A549 (cell line): ENCODE data around the gene MAPT. TPM values are rescaled to one million over a fixed set of nuclear protein-coding genes. Genes with fewer than 3 reads are reported as not detected.
A peak's percentile ranks its signal among the peaks of the same experiment; 100 is the strongest.

ENCODE experiments used
- ATAC-seq, 2 experiments: fragments of 200-7000 bp in 1 of 2; fragments of >200 bp in 1 of 2; cut with Nextera tagmentation in 1 of 2; cut with Tn5 transposase in 1 of 2; 3 replicates each; pipeline versions ENCODE4 v1.8.0 to v1.9.1; 2018 to 2020; ENCODE audit warnings: mild to moderate bottlenecking in 1 of 2, moderate library complexity in 1 of 2
- CTCF ChIA-PET: fragments of 300-600 bp; sonication (Branson Sonifier 250); formaldehyde crosslinking; extraction: SDS; loops from one replicate; lab custom pipeline; 2021; ENCODE audit warnings: antibody characterized with exemption, inconsistent platforms; lab: Yijun Ruan, JAX
- POLR2A ChIA-PET: fragments of 350-600 bp; formaldehyde crosslinking; extraction: SDS; loops from one replicate; lab custom pipeline; 2021; ENCODE audit warnings: antibody characterized with exemption, inconsistent platforms; lab: Yijun Ruan, JAX
- DNase-seq, 2 experiments: peaks; one replicate each; pipeline versions ENCODE4 v3.0.0 to v3.0.0-alpha.2; 2011 to 2016; ENCODE audit warnings: low read depth in 1 of 2, low spot score in 1 of 2
- FAIRE-seq: peaks from 2 replicates; lab custom pipeline; 2011; peaks lifted over from hg19 to GRCh38; lab: Jason Lieb, UNC
- H3K27ac ChIP-seq, 2 experiments: fragments of >200 bp; sonication (Bioruptor Twin); formaldehyde crosslinking; 3 replicates each; pipeline ENCODE4 v1.5.1; 2016 to 2017
- H3K4me1 ChIP-seq: fragments of >200 bp; sonication (Bioruptor Twin); formaldehyde crosslinking; 3 replicates; pipeline ENCODE4 v1.6.1; 2016
- H3K4me2 ChIP-seq: fragments of >200 bp; sonication (Bioruptor Twin); formaldehyde crosslinking; 3 replicates; pipeline ENCODE4 v1.6.1; 2016
- H3K4me3 ChIP-seq: fragments of >200 bp; sonication (Bioruptor Twin); formaldehyde crosslinking; 3 replicates; pipeline ENCODE4 v1.5.1; 2016
- H3K9me3 ChIP-seq: fragments of >200 bp; sonication (Bioruptor Twin); formaldehyde crosslinking; 3 replicates; pipeline ENCODE4 v1.6.1; 2016
- CBX8 ChIP-seq: fragments of 200-600 bp; sonication (generic); IDR thresholded peaks from 2 replicates; pipeline ENCODE4 v1.6.1; 2016
- CHD2 ChIP-seq: fragments of 150-350 bp; IDR thresholded peaks from 2 replicates; pipeline ENCODE4 v1.6.1; 2014; ENCODE audit warnings: low read length; ENCODE audit not compliant: partially characterized antibody
- CHD4 ChIP-seq: fragments of 200-600 bp; sonication (generic); IDR thresholded peaks from 2 replicates; pipeline ENCODE4 v1.6.1; 2016; ENCODE audit warnings: antibody characterized with exemption, mild to moderate bottlenecking, borderline replicate concordance
- ESRRA ChIP-seq: fragments of 150-350 bp; IDR thresholded peaks from 2 replicates; pipeline ENCODE4 v1.6.1; 2014; ENCODE audit warnings: mild to moderate bottlenecking, low read length, borderline replicate concordance
- FOSB ChIP-seq: fragments of 250-450 bp; sonication (Bioruptor Pico); IDR thresholded peaks from 2 replicates; pipeline ENCODE4 v1.5.0; 2020; ENCODE audit warnings: mild to moderate bottlenecking, moderate library complexity
- FOSL2 ChIP-seq, 2 experiments: fragments of 450-650 bp in 1 of 2; fragments of >200 bp in 1 of 2; sonication (Bioruptor Twin) in 1 of 2; formaldehyde crosslinking; IDR thresholded peaks; 2 replicates each; pipeline versions ENCODE4 v1.5.0 to v1.6.1; 2016 to 2020; ENCODE audit warnings: mild to moderate bottlenecking in 1 of 2, moderate library complexity in 1 of 2
- FOXS1 ChIP-seq: fragments of 250-450 bp; sonication (Bioruptor Pico); IDR thresholded peaks from 2 replicates; pipeline ENCODE4 v1.5.0; 2020; ENCODE audit warnings: mild to moderate bottlenecking, moderate library complexity
- GATA3 ChIP-seq: IDR thresholded peaks from 2 replicates; pipeline ENCODE4 v1.6.1; 2012; ENCODE audit warnings: borderline replicate concordance
- HEYL ChIP-seq: fragments of 250-450 bp; sonication (Bioruptor Pico); IDR thresholded peaks from 2 replicates; pipeline ENCODE4 v1.8.0; 2021; ENCODE audit warnings: mild to moderate bottlenecking, moderate library complexity
- HOXA7 ChIP-seq: fragments of 250-450 bp; sonication (Bioruptor Pico); IDR thresholded peaks from 2 replicates; pipeline ENCODE4 v1.5.0; 2020; ENCODE audit warnings: mild to moderate bottlenecking, moderate library complexity
- HOXB13 ChIP-seq: fragments of 250-450 bp; sonication (Bioruptor Pico); IDR thresholded peaks from 2 replicates; pipeline ENCODE4 v1.5.0; 2020; ENCODE audit warnings: low read depth, mild to moderate bottlenecking, moderate library complexity
- JUN ChIP-seq, 2 experiments: fragments of >200 bp; sonication (Bioruptor Twin); formaldehyde crosslinking; IDR thresholded peaks; 2 replicates in 1 of 2; 3 replicates in 1 of 2; pipeline ENCODE4 v1.6.1; 2016 to 2017
- JUNB ChIP-seq: fragments of >200 bp; sonication (Bioruptor Twin); formaldehyde crosslinking; IDR thresholded peaks from 2 replicates; pipeline ENCODE4 v1.6.1; 2016
- KDM5A ChIP-seq: fragments of 200-600 bp; sonication (generic); IDR thresholded peaks from 2 replicates; pipeline ENCODE4 v1.6.1; 2016; ENCODE audit warnings: antibody characterized with exemption, mild to moderate bottlenecking
- MAFK ChIP-seq: fragments of 450-650 bp; IDR thresholded peaks from 2 replicates; pipeline ENCODE4 v1.6.1; 2014; ENCODE audit not compliant: partially characterized antibody
- MAZ ChIP-seq: fragments of 150-350 bp; IDR thresholded peaks from 2 replicates; pipeline ENCODE4 v1.6.1; 2014; ENCODE audit warnings: antibody characterized with exemption, low read depth, low read length, borderline replicate concordance
- MYC ChIP-seq: IDR thresholded peaks from 2 replicates; pipeline ENCODE4 v1.6.1; 2012; ENCODE audit warnings: mild to moderate bottlenecking, inconsistent platforms, low read length, improper control_type of control experiment, borderline replicate concordance
- NFE2L2 ChIP-seq: fragments of 150-350 bp; conservative IDR thresholded peaks from 2 replicates; pipeline ENCODE4 v1.6.1; 2014; ENCODE audit warnings: low read length
- NPAS2 ChIP-seq: fragments of 250-450 bp; sonication (Bioruptor Pico); IDR thresholded peaks from 2 replicates; pipeline ENCODE4 v1.8.0; 2022; ENCODE audit warnings: mild to moderate bottlenecking, moderate library complexity, borderline replicate concordance
- RAD21 ChIP-seq, 2 experiments: fragments of >200 bp in 1 of 2; sonication (Bioruptor Twin) in 1 of 2; formaldehyde crosslinking in 1 of 2; IDR thresholded peaks in 1 of 2; conservative IDR thresholded peaks in 1 of 2; 2 replicates in 1 of 2; 3 replicates in 1 of 2; pipeline ENCODE4 v1.6.1; 2012 to 2018; ENCODE audit warnings: inconsistent platforms in 1 of 2
- RCOR1 ChIP-seq: fragments of 150-350 bp; IDR thresholded peaks from 2 replicates; pipeline ENCODE4 v1.6.1; 2014; ENCODE audit warnings: antibody characterized with exemption, low read length, low read depth
- RFX5 ChIP-seq: fragments of 450-650 bp; IDR thresholded peaks from 2 replicates; pipeline ENCODE4 v1.7.1; 2014; ENCODE audit warnings: antibody characterized with exemption, mild to moderate bottlenecking, moderate library complexity
- SREBF2 ChIP-seq: fragments of 450-650 bp; IDR thresholded peaks from 2 replicates; pipeline ENCODE4 v1.6.1; 2014; ENCODE audit warnings: mild to moderate bottlenecking, moderate library complexity
- TFCP2L1 ChIP-seq: fragments of 250-450 bp; sonication (Bioruptor Pico); IDR thresholded peaks from 2 replicates; pipeline ENCODE4 v1.5.0; 2021; ENCODE audit warnings: mild to moderate bottlenecking
- ZFP36 ChIP-seq: fragments of 450-650 bp; IDR thresholded peaks from 2 replicates; pipeline ENCODE4 v1.6.1; 2014; ENCODE audit warnings: borderline replicate concordance; ENCODE audit not compliant: partially characterized antibody
- WGBS: methylation state at CpG from one replicate; pipeline ENCODE4 v1.1.6; 2017; ENCODE audit errors: missing lambda C conversion rate; 5-methylcytosine and 5-hydroxymethylcytosine counted together
- polyA minus RNA-seq: library from RNA; depleted of rRNA, polyadenylated mRNA; stranded (reverse); fragments of >200 nt; gene quantifications from 2 replicates; pipeline ENCODE4 v1.2.3, GENCODE V29; 2011; rRNA and poly(A)+ RNA removed
- polyA plus RNA-seq, 4 experiments: library from polyadenylated mRNA; depleted of rRNA in 3 of 4; stranded (reverse); fragments of >200 nt; fragmentation: RNase III in 1 of 4; extraction: RNeasy Plus Mini Kit Qiagen cat#74134 plus additional on column Dnase treatment in 1 of 4; gene quantifications; 2 replicates in 3 of 4; 3 replicates in 1 of 4; pipeline ENCODE4 v1.2.3, GENCODE V29; 2011 to 2017
- TF ChIP-seq, protein P1 (sequence below): IDR thresholded peaks from 2 replicates; pipeline ENCODE4 v1.6.1; 2012; ENCODE audit warnings: low read depth, borderline replicate concordance
- TF ChIP-seq, protein P2 (sequence below): fragments of >200 bp; sonication (Bioruptor Twin); formaldehyde crosslinking; IDR thresholded peaks from 3 replicates; pipeline ENCODE4 v1.5.1; 2016
- TF ChIP-seq, protein P3 (sequence below): fragments of >200 bp; sonication (Bioruptor Twin); formaldehyde crosslinking; IDR thresholded peaks from 3 replicates; pipeline ENCODE4 v1.6.1; 2016
- TF ChIP-seq, protein P4 (sequence below): fragments of 250-450 bp; sonication (Bioruptor Pico); IDR thresholded peaks from 2 replicates; pipeline ENCODE4 v1.5.0; 2020; ENCODE audit warnings: low read depth, mild to moderate bottlenecking, moderate library complexity
- TF ChIP-seq, protein P5 (sequence below): fragments of 150-350 bp; IDR thresholded peaks from 2 replicates; pipeline ENCODE4 v1.6.1; 2014; ENCODE audit warnings: low read depth, mild to moderate bottlenecking, low read length
- TF ChIP-seq, protein P6 (sequence below): IDR thresholded peaks from 2 replicates; pipeline ENCODE4 v1.6.1; 2012
- TF ChIP-seq, protein P7 (sequence below): fragments of 450-650 bp; IDR thresholded peaks from 2 replicates; pipeline ENCODE4 v1.6.1; 2014; ENCODE audit warnings: antibody characterized with exemption

The MAPT gene
- polyA plus RNA-seq (2011; rRNA removed), result 1.1 and 1.2 TPM in 2 replicates
- 0.94 and 0.95 TPM in 2 replicates for polyA plus RNA-seq (2012; cell fraction: cytosol; rRNA removed)
- polyA plus RNA-seq (2012; cell fraction: nucleus; rRNA removed), result 2.0 and 2.1 TPM in 2 replicates
- polyA plus RNA-seq (2017; fragmentation: RNase III; extraction: RNeasy Plus Mini Kit Qiagen cat#74134 plus additional on column Dnase treatment), result 1.1 to 1.6 TPM (median 1.2 TPM) in 3 replicates
- polyA minus RNA-seq, result 0.83 and 0.91 TPM in 2 replicates

DNA sequence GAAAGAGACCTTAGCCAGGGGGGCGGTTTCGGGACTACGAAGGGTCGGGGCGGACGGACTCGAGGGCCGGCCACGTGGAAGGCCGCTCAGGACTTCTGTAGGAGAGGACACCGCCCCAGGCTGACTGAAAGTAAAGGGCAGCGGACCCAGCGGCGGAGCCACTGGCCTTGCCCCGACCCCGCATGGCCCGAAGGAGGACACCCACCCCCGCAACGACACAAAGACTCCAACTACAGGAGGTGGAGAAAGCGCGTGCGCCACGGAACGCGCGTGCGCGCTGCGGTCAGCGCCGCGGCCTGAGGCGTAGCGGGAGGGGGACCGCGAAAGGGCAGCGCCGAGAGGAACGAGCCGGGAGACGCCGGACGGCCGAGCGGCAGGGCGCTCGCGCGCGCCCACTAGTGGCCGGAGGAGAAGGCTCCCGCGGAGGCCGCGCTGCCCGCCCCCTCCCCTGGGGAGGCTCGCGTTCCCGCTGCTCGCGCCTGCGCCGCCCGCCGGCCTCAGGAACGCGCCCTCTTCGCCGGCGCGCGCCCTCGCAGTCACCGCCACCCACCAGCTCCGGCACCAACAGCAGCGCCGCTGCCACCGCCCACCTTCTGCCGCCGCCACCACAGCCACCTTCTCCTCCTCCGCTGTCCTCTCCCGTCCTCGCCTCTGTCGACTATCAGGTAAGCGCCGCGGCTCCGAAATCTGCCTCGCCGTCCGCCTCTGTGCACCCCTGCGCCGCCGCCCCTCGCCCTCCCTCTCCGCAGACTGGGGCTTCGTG, at the start of gene MAPT:
TSS of gene MAPT (plus strand) at position 533 of the 763 bp plus-strand sequence. CDS start 67,784 bp downstream, outside the sequence.
- peak; percentile 88 for FAIRE-seq
- POLR2A ChIA-PET, result interaction anchor here (0.8 kb wide), 1 partner anchor 55 kb away, joined by 4 read pairs; no protein-coding TSS in a partner anchor
- peak; percentile 75 to 93 for ATAC-seq
- TF ChIP-seq, protein P1, sequence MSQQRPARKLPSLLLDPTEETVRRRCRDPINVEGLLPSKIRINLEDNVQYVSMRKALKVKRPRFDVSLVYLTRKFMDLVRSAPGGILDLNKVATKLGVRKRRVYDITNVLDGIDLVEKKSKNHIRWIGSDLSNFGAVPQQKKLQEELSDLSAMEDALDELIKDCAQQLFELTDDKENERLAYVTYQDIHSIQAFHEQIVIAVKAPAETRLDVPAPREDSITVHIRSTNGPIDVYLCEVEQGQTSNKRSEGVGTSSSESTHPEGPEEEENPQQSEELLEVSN, result peak; percentile 98
- TF ChIP-seq RFX5, result no peak
- TF ChIP-seq FOSB, result no peak
- TF ChIP-seq NPAS2 (CRISPR knock-in tag), result 0 out of 2 replicates have a peak, but pooled peaks have one; percentile 27
- no peak for TF ChIP-seq ZFP36
- TF ChIP-seq, protein P2, sequence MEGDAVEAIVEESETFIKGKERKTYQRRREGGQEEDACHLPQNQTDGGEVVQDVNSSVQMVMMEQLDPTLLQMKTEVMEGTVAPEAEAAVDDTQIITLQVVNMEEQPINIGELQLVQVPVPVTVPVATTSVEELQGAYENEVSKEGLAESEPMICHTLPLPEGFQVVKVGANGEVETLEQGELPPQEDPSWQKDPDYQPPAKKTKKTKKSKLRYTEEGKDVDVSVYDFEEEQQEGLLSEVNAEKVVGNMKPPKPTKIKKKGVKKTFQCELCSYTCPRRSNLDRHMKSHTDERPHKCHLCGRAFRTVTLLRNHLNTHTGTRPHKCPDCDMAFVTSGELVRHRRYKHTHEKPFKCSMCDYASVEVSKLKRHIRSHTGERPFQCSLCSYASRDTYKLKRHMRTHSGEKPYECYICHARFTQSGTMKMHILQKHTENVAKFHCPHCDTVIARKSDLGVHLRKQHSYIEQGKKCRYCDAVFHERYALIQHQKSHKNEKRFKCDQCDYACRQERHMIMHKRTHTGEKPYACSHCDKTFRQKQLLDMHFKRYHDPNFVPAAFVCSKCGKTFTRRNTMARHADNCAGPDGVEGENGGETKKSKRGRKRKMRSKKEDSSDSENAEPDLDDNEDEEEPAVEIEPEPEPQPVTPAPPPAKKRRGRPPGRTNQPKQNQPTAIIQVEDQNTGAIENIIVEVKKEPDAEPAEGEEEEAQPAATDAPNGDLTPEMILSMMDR, result peak; percentile 99
- no peak for TF ChIP-seq JUNB
- peak; percentile 15 to 54; a peak in 4 of 5 replicates for TF ChIP-seq RAD21 (conservative IDR thresholded peaks at IDR 0.05 in 1 of 2, IDR thresholded peaks at IDR 0.05 in 1 of 2)
- TF ChIP-seq MAZ, result peak; percentile 83; the same call in 1 of the 2 replicates
- no peak for TF ChIP-seq FOSL2 (IDR thresholded peaks at IDR 0.05)
- no peak for TF ChIP-seq FOSL2 (CRISPR knock-in tag; IDR thresholded peaks at IDR 0.05)
- TF ChIP-seq MYC, result peak; percentile 76
- TF ChIP-seq, protein P3, sequence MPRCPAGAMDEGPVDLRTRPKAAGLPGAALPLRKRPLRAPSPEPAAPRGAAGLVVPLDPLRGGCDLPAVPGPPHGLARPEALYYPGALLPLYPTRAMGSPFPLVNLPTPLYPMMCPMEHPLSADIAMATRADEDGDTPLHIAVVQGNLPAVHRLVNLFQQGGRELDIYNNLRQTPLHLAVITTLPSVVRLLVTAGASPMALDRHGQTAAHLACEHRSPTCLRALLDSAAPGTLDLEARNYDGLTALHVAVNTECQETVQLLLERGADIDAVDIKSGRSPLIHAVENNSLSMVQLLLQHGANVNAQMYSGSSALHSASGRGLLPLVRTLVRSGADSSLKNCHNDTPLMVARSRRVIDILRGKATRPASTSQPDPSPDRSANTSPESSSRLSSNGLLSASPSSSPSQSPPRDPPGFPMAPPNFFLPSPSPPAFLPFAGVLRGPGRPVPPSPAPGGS, result peak; percentile 60; the same call in 1 of the 3 replicates
- no peak for TF ChIP-seq SREBF2
- peak; percentile 73; the same call in 1 of the 2 replicates for TF ChIP-seq HOXA7 (CRISPR knock-in tag)
- TF ChIP-seq GATA3, result no peak
- TF ChIP-seq, protein P4, sequence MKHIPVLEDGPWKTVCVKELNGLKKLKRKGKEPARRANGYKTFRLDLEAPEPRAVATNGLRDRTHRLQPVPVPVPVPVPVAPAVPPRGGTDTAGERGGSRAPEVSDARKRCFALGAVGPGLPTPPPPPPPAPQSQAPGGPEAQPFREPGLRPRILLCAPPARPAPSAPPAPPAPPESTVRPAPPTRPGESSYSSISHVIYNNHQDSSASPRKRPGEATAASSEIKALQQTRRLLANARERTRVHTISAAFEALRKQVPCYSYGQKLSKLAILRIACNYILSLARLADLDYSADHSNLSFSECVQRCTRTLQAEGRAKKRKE, result peak; percentile 95
- TF ChIP-seq ESRRA, result no peak
- peak; percentile 70; the same call in 1 of the 2 replicates for TF ChIP-seq TFCP2L1 (CRISPR knock-in tag)
- TF ChIP-seq, protein P5, sequence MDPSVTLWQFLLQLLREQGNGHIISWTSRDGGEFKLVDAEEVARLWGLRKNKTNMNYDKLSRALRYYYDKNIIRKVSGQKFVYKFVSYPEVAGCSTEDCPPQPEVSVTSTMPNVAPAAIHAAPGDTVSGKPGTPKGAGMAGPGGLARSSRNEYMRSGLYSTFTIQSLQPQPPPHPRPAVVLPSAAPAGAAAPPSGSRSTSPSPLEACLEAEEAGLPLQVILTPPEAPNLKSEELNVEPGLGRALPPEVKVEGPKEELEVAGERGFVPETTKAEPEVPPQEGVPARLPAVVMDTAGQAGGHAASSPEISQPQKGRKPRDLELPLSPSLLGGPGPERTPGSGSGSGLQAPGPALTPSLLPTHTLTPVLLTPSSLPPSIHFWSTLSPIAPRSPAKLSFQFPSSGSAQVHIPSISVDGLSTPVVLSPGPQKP, result no peak
- TF ChIP-seq FOXS1, result peak; percentile 85; the same call in 1 of the 2 replicates
- TF ChIP-seq MAFK, result no peak
- TF ChIP-seq KDM5A, result no peak
- TF ChIP-seq, protein P6, sequence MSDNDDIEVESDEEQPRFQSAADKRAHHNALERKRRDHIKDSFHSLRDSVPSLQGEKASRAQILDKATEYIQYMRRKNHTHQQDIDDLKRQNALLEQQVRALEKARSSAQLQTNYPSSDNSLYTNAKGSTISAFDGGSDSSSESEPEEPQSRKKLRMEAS, result peak; percentile 99
- peak; percentile 13; the same call in 1 of the 2 replicates for TF ChIP-seq NFE2L2
- TF ChIP-seq CHD2, result no peak
- peak; percentile 95 for TF ChIP-seq HOXB13 (CRISPR knock-in tag)
- no peak for TF ChIP-seq RCOR1
- TF ChIP-seq CHD4, result no peak
- no peak for TF ChIP-seq CBX8
- TF ChIP-seq, protein P7, sequence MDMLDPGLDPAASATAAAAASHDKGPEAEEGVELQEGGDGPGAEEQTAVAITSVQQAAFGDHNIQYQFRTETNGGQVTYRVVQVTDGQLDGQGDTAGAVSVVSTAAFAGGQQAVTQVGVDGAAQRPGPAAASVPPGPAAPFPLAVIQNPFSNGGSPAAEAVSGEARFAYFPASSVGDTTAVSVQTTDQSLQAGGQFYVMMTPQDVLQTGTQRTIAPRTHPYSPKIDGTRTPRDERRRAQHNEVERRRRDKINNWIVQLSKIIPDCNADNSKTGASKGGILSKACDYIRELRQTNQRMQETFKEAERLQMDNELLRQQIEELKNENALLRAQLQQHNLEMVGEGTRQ, result peak; percentile 55
- no peak for TF ChIP-seq HEYL (CRISPR knock-in tag)
- TF ChIP-seq JUN (IDR thresholded peaks at IDR 0.05), result peak; percentile 84 to 90

More for the DNA sequence above, at the start of gene MAPT:
- Histone ChIP-seq H3K27ac (peak within 1 kb of the TSS; percentile 76 to 85), H3K9me3 (no peaks in the 10 kb centered on the region), H3K4me3 (peak within 1 kb of the TSS; percentile 69), H3K4me2 (peak within 1 kb of the TSS; percentile 99), H3K4me1 (peaks cover 22% of the 10 kb centered on the region)
- DNase-seq, result peak; percentile 93 to 97
- 6% methylated on average over 39 of the region's 97 CpGs for WGBS
- CTCF ChIA-PET, result interaction anchor here (0.5 to 3.7 kb wide), 26 partner anchors 9 to 1017 kb away, joined by 3 to 26 read pairs (median 4); no protein-coding TSS in a partner anchor
